Measurements from ENCODE around the gene TMPRSS2.

DNA sequence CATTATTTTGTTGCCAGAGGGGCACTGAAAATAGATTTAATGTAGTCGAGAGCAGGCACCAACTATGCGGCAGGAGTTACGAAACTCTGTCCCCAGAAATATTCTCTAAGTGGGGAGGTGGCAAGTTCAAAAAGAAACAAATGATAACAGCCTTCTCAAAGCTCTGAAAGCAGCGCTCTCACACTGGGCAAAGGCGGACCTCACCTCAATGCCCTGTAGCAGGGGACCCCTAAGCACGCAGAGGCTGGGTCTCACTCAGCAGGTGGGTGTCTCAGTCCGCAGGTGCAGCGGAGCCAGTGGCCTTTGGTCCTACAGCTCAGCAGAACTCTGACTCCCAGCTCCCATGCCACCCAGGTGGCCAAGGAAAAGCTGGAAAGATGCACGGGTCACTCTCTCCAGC is 21.8 kb upstream of the TMPRSS2 start:
- TF ChIP-seq, protein P1, sequence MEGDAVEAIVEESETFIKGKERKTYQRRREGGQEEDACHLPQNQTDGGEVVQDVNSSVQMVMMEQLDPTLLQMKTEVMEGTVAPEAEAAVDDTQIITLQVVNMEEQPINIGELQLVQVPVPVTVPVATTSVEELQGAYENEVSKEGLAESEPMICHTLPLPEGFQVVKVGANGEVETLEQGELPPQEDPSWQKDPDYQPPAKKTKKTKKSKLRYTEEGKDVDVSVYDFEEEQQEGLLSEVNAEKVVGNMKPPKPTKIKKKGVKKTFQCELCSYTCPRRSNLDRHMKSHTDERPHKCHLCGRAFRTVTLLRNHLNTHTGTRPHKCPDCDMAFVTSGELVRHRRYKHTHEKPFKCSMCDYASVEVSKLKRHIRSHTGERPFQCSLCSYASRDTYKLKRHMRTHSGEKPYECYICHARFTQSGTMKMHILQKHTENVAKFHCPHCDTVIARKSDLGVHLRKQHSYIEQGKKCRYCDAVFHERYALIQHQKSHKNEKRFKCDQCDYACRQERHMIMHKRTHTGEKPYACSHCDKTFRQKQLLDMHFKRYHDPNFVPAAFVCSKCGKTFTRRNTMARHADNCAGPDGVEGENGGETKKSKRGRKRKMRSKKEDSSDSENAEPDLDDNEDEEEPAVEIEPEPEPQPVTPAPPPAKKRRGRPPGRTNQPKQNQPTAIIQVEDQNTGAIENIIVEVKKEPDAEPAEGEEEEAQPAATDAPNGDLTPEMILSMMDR (IDR thresholded peaks at IDR 0.05): no peak
- no peak for TF ChIP-seq POLR2A (IDR thresholded peaks at IDR 0.05)
- TF ChIP-seq EP300 (IDR thresholded peaks at IDR 0.05): no peak
